ENCODE data around the gene NFAM1.

Gene NFAM1

DNA sequence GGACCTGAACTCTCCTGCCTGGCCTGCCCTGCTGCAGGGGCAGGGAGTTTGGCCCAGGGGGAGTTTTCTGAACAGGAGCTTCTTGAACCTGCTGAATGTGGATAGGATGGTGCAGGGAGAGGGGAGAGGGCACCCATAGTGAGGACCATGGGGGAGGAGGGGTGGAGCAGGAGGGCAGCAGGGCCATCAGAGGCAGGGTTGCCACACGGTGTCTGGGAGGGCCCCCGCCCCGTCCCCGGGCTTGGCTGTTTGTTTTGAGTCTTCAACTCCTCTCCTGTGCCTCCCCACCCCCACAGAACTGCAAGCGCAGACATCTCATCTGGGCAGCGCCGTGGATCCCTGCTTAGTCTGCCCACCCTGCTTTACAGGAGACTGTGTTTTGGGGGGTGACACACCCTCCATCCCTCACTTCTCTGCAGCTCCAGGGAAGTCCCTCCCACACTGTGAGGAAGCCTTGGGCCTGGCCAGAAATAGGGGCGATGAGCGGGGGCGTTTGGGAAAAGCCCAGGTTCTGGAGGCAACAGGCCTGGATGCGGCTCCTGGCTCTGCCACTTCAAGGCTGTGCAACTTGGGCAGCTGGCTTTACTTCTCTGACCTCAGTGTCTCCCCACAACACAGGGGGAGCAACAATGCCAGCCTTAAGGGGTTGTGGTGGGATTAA lies 14.4 kb downstream of the NFAM1 start:
- no peaks in the 10 kb centered on the region for H3K4me1 ChIP-seq (ENCODE audit: insufficient read depth, low read length, poor library complexity, severe bottlenecking)

GRCh38 chr22:42416671-42417230 lies 15.5 kb downstream of the NFAM1 start:
- no peaks in the 10 kb centered on the region for H3K36me3 ChIP-seq (ENCODE audit: insufficient read depth, low read length)
- H3K79me2 ChIP-seq (ENCODE audit: insufficient read depth, low read length): no peaks in the 10 kb centered on the region
- no peaks in the 10 kb centered on the region for H3F3A ChIP-seq (ENCODE audit: low read depth)
- no peak overlapping the region for H3K4me2 ChIP-seq (ENCODE audit: low read depth, low read length, poor library complexity, severe bottlenecking)
- no peaks in the 10 kb centered on the region for H3K9me2 ChIP-seq (replicated peaks; ENCODE audit: low read depth, low read length)
- no peak for TF ChIP-seq EZH2phosphoT487 (IDR thresholded peaks at IDR 0.05; ENCODE audit: borderline replicate concordance)
- no peaks in the 10 kb centered on the region for H3K27me3 ChIP-seq (ENCODE audit: insufficient read depth, low read length, poor library complexity, severe bottlenecking)
- no peaks in the 10 kb centered on the region for H3K9me3 ChIP-seq (ENCODE audit: insufficient read depth, low read depth, low read length)
- H3K4me3 ChIP-seq (ENCODE audit: low read length, poor library complexity, severe bottlenecking): no peak overlapping the region
- H2AFZ ChIP-seq (ENCODE audit: low read length): no peak overlapping the region
- no peaks in the 10 kb centered on the region for H3K4me1 ChIP-seq (ENCODE audit: insufficient read depth, low read length, poor library complexity, severe bottlenecking)
- H3K9ac ChIP-seq (ENCODE audit: low read depth, low read length, poor library complexity, severe bottlenecking): no peak overlapping the region
- no peaks in the 10 kb centered on the region for H4K20me1 ChIP-seq (ENCODE audit: insufficient read depth, low read length, poor library complexity, severe bottlenecking)

More for the DNA sequence above, 14.4 kb downstream of the NFAM1 start:
- Histone ChIP-seq H2AFZ (ENCODE audit: low read length) (no peak overlapping the region), H3K9me2 (replicated peaks; ENCODE audit: low read depth, low read length) (no peaks in the 10 kb centered on the region), H3K36me3 (ENCODE audit: insufficient read depth, low read length) (no peaks in the 10 kb centered on the region), H3F3A (ENCODE audit: low read depth) (no peaks in the 10 kb centered on the region), H3K9me3 (ENCODE audit: insufficient read depth, low read depth, low read length) (no peaks in the 10 kb centered on the region), H3K9ac (ENCODE audit: low read depth, low read length, poor library complexity, severe bottlenecking) (no peak overlapping the region), H3K79me2 (ENCODE audit: insufficient read depth, low read length) (no peaks in the 10 kb centered on the region), H3K27me3 (ENCODE audit: insufficient read depth, low read length, poor library complexity, severe bottlenecking) (no peaks in the 10 kb centered on the region), H3K4me2 (ENCODE audit: low read depth, low read length, poor library complexity, severe bottlenecking) (no peak overlapping the region), H3K4me3 (ENCODE audit: low read length, poor library complexity, severe bottlenecking) (no peak overlapping the region), H4K20me1 (ENCODE audit: insufficient read depth, low read length, poor library complexity, severe bottlenecking) (no peaks in the 10 kb centered on the region)
- TF ChIP-seq CTCF (conservative IDR thresholded peaks at IDR 0.05; ENCODE audit: low read length) (no peak), EZH2phosphoT487 (IDR thresholded peaks at IDR 0.05; ENCODE audit: borderline replicate concordance) (no peak)

DNA sequence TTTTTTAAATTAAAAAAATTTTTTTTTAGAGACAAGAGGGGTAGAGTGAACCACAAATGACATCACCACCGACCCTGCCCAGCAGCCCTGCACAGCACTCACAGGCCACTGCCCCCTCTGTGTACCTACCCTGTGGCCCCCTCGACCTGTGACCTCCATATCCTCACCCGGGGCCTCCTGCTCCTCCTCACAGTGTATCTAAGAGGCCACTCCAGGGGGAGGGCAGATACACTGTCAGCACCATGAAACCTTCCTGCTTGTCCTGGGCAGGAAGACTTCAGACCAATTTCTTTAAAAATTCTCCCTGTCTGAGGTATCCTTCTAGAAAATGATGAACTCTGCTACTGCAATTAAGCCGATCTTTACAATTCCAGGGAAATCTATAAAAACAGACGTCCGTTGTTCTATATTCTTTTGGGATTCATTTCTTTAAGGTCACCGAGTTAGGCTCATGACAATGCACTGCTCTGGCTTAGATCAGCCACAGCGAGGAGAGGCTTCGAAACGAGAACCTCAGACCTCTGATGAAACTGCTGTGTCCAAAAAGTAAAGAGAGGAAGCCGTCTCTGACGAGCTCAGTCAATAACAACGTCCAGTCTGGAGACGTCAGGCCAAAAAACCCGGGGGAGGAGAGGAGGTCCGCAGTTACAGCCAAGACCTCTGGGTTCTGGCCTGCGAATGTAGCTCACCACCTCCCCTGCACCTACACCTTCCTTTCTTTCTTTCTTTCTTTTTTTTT lies 17.5 kb downstream of the NFAM1 start:
- no peaks in the 10 kb centered on the region for H3K9me2 ChIP-seq (replicated peaks; ENCODE audit: low read depth, low read length)
- no peak overlapping the region for H3K4me3 ChIP-seq (ENCODE audit: low read length, poor library complexity, severe bottlenecking)
- H3K79me2 ChIP-seq (ENCODE audit: insufficient read depth, low read length): no peaks in the 10 kb centered on the region
- H3K27me3 ChIP-seq (ENCODE audit: insufficient read depth, low read length, poor library complexity, severe bottlenecking): no peaks in the 10 kb centered on the region
- H3K9ac ChIP-seq (ENCODE audit: low read depth, low read length, poor library complexity, severe bottlenecking): no peak overlapping the region
- no peaks in the 10 kb centered on the region for H3F3A ChIP-seq (ENCODE audit: low read depth)
- no peaks in the 10 kb centered on the region for H4K20me1 ChIP-seq (ENCODE audit: insufficient read depth, low read length, poor library complexity, severe bottlenecking)
- no peaks in the 10 kb centered on the region for H3K9me3 ChIP-seq (ENCODE audit: insufficient read depth, low read depth, low read length)
- H2AFZ ChIP-seq (ENCODE audit: low read length): no peak overlapping the region
- H3K4me1 ChIP-seq (ENCODE audit: insufficient read depth, low read length, poor library complexity, severe bottlenecking): no peaks in the 10 kb centered on the region
- TF ChIP-seq EZH2phosphoT487 (IDR thresholded peaks at IDR 0.05; ENCODE audit: borderline replicate concordance) (no peak), CTCF (conservative IDR thresholded peaks at IDR 0.05; ENCODE audit: low read length) (no peak)
- no peaks in the 10 kb centered on the region for H3K36me3 ChIP-seq (ENCODE audit: insufficient read depth, low read length)
- no peak overlapping the region for H3K4me2 ChIP-seq (ENCODE audit: low read depth, low read length, poor library complexity, severe bottlenecking)

Data from Loucy (cell line).